Hematopoietic multipotent progenitor cell treated with erythropoietin and hydrocortisone succinate and interleukin-3 and kit ligand, for 4 days (in vitro differentiated cells): Measurements from ENCODE around the gene PCP4.

ENCODE experiments used
- DNase-seq: peaks from one replicate; pipeline ENCODE4 v3.0.0-alpha.2; 2015

PCP4 gene

DNA sequence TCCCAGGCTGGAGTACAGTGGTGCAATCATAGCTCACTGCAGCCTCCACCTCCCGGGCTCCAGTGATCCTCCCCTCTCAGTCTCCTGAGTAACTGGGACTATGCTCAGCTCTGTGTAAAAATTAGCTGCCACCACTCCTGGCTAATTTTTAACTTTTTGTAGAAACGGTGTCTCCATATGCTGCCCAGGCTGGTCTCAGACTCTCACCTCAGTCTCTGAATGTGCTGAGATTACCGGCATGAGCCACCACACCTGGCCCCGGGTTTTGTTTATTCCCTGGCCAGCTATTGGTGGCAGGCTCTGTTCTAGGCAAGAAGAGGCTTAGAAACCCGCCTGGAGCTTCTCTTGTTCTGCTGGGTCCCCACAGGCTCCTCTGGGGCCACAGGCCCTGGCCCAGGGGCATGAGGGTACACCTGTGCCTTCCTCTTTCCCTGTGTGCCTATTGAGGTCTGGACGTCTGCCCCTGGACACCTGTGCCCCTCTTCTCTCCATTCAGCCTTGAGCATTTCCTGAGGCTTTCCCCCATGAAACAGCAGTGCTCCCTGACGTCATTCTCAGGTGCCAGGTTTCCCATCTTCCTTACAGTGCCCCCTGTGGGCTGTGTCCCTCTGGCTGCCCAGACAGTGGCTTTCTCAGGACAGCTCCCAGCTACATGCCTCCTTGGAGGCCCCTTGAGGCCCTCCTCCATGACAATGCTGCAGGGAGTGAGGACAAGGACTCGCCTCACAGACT is 57.5 kb downstream of the PCP4 start:
- DNase-seq = no peak

DNA sequence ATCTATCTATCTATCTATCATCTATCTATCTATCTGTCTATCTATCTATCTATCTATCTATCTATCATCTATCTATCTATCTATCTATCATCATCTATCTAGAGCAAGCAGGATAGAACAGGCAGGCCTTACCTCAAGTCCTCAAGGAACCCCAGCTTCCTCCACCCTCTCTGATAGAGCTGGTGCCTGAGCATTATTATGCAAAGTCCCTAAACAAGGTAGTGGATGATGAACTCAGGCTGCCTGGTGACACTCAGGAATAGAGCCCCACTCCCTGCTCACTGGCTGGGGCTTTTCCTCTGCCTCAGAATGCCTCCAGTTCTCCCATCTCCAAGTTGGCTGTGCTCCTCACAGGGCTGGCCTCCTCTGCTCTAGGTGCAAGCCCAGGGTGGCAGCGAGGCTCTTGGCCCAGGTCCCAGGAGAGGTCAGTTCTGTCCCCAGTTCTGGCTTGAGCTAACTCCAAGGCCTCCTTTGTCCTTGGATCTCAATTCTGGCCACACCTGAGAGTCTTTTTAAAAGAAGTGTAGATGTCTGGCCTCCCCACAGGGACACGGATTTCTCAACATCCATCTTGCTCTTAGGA is 60.2 kb downstream of the PCP4 start:
- DNase-seq = no peak

DNA sequence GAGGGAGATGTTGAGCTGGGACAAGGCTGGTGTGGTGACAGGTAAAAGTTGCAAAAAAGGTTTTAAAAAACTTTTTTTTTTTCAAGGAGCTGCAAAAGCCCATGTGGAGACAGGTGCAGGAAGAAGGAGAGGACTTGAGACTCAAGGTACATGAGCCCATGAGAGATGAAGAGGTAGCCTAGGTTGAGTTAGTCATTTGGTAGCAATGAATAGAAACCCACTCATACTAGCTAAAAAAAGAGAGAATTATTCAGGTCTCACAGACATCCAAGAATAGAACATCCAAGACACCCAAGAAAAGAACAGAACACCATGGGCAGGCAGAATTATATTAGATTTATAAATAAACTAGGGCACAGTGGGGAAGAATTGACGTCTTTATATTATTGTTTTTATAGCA is 65.1 kb downstream of the PCP4 start:
- DNase-seq = no peak

DNA sequence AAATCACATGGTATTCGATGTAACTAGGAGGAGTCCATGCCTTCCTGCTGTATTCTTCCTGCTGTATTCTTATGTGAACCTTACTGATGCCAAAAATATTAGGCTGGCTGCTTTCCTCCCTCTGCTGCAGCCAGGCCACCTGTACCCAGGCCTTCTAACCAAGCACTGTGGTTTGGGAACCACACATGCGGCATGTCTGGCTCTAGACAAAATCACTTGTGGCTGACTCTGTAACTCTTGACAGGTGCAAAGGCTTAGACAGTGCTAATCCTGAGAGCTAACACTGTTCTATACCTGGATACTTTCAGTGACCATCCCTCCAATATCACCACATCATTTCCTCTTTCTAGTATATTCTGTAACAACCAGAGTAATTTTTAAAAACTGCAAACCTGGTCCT is 67.7 kb downstream of the PCP4 start:
- no peak for DNase-seq

DNA sequence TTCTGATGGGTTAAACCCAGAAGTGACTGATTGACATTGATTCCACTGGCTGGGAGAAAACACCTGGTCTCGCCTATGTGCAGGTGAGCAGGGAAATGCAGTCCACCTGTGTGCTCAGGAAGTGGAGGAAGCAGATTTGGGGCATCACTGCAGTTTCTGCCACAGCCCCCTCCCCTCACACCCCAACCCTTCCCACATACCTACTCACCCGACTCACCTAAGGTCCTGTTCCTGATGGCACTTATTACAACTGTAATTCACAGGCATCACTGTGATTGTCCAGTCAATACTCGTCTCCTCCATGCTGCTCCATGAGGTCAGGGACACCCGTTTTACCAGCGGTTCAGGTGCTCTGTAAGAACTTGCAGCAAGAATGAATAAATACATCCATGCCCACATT is 68.5 kb downstream of the PCP4 start:
- DNase-seq = no peak

DNA sequence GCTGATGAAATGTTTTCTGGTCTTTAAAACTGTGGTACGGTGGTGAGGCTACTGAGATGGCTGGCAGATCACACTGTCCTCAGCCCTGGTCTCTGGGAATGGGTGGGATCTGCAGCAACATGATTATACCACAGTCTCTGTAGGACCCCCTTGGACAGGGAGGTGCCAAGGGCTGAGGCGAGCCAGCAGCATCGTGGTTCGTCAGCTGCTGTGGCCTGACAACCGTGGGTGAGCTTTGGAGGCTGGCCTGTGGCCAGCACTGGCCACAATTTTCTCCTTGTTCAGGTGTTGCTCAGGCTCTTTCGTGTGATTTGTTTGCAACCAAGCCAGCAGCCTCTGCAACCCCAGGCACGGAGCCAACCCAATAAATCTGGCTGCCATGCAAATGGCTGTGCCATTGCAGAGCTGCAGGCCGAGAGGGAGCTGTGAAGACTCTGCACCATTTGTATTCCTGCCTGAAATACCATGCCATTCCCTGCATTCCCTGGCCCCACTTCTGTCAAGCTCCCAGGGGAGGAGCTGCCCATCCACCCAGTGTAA is 70.9 kb downstream of the PCP4 start:
- no peak for DNase-seq

DNA sequence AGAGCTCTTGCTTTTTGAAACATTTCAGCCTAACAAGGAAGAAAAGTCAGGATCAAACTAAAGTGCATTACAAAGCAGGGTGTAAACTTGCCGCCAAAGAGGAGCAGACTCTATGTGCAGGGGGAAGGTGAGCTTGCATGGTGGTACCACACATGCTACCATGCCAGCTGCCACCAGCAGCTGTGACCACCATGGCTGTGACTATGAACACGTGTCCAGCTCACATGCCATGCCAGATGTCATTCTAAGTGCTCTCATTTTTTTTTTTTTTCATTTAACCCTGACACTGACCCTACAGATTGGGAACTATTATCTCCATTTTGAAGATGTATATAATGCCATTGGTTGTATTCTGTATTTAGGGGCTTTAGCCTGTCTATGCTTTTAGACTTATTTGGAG is 79.0 kb downstream of the PCP4 start:
- no peak for DNase-seq

DNA sequence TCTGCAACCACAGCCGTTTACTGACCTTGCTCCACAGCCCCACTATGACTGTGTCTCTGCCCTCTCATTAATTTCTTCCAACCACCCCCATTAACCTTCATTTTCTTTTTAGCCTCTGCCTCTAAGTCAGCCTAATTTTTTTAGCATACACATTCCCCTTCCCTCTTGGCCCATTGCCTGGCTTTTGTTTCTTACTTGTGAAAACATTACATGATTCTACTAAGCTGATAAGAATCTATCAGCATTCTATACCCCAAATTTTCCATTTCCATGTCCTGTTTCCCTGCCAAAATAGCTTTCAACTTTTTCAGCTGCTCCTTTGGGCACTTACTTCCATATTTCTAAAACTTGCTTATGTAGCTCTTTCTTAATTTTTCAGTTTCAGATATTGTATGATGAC is 79.8 kb downstream of the PCP4 start:
- DNase-seq = no peak

DNA sequence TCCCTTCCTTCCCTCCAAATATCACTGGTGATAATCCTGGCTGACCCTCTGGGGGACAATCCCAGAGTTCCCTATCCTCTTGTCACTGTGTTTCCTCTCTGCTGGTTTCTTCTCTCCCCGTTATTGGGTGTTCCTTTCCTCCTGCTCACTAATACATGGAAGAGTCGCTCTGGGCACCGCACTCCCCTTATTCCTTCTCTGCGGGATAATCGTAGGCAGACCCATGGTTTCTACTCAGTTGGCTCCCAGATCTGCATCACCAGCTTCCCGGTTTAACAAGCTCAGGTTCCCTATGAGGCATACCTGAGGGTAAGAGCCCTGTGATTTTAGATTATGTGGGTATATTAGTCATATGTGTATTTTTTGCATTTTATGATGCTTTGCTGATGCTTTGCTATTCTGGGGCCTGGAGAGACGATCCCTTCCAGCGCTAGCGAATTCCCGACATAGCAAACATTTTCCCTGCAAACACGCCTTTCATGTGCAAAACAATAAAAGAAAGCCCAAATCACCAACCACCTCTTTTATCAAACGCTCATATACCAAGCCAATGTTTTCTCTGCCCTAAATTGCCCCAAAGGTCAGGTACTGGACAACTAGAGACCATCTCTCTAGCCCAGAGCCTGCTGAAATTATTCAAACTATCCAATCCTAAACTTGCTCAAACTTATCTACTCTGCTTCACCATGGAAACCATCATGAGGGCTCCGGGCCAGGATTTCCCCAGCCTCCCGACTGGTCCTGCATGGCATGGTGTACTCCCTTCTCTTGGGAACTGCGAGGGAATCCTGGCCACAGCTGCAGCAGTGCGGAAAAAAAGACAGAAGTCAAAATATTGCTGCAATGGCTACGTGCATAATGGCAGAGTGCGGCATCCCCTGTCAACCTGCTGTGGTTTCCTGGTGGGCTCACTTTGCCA is 84.2 kb downstream of the PCP4 start:
- DNase-seq = no peak

DNA sequence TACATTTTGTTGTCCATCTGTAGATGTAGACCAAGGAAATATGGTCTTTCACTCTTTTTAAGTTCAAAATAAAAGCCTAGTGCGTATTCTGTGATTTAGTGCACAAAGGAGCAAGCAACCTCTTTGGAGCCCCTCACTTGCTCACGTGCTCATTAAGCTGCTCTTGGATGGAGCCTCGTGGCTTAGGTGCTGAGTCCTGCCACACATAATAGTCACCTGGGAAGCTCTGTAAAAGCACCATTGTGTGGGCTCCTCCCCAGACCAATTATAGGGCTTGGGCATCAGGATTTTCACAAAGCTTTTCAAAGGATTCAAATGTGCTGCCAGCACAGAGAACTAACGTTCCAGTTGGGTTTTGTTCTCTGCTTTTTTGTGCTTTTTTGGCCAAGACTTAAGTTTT is 85.0 kb downstream of the PCP4 start:
- DNase-seq = no peak

DNA sequence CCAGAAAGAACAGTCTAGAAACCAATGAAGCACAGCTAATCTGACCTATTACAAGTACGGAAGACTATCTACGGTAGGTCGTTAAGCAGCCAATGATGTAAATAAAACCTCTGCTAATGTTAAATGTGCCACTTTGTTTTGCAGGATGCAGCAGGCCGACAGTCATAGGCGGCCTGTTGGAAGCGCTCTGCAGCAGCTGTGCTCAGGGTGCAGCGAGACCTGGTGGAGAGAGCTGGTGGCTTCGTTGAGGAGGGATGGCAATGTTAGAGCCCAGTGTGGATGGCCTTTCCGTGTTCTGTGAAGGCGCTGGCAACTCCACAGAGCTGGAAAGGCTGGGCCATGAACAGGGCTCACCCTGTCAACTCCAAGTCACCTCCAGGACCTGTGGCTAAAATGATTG is 87.3 kb downstream of the PCP4 start:
- no peak for DNase-seq

DNA sequence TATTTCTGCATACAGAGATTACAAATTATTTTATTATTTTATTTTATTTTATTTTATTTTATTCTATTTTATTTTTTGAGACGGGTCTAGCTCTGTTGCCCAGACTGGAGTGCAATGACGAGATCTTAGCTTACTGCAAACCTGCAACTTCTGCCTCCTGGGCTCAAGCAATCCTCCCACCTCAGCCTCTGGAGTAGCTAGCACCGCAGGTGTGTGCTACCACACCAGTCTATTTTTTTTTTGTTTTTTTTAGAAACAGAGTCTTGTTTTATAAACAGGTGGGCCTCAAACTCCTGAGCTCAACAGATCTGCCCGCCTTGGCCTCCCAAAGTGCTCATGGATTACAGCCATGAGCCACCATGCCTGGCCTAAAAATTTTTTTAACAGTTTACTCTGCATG is 88.1 kb downstream of the PCP4 start:
- DNase-seq = no peak

DNA sequence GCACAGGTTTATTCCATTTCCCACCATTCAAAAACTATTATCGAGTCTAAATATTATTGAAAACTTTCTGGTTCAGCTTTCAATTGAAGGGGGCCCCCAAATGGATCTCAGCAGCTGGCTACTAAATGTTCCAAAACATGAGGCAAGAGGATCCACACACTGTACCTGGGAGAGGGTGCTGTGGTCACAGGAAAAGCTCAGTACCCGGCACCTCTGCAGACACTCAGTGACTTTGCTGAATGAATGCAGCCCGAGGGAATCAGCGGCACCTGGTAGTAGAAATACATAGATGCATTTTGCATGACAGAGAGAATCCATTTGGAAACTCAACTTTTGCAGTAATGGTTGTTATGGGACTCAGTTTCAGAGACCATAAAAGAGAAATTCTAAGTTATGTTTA is 89.3 kb downstream of the PCP4 start:
- no peak for DNase-seq

DNA sequence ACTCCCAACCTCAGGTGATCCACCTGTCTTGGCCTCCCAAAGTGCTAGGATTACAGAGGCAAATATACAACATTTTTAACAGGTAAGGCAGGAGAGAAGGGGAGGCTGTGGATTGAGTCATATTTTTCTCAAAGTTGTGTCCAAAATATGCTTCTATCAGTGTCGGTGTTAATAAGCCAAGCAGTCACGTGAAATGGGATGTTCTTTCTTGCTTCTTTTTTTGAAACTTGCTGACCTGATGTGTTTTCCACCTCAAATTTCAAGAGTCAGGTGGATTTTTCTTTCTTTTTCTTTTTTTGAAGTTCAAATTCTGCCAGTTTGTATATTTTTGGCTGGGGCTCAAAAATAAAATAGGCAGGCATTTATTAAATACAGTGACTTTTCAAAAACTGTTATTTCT is 91.5 kb downstream of the PCP4 start:
- DNase-seq = no peak

DNA sequence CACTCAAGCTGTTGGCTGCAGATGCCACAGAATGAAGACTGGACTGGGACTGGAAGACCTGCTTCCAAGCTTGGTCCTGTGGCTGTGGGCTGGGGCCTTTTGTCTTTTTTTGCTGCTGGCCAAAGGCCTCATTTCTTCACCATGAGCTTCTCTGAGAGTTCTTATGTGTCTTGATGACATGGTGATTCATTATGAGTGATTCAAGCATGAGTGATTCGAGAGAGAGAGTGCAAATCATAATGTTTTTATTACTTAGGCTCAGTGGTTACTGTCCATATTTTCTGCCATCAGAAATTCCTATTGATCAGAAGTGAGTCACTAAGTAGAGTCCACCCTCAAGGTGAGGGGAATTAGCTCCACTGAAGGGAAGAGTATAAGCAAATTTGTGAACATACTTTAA is 94.0 kb downstream of the PCP4 start:
- DNase-seq = no peak

DNA sequence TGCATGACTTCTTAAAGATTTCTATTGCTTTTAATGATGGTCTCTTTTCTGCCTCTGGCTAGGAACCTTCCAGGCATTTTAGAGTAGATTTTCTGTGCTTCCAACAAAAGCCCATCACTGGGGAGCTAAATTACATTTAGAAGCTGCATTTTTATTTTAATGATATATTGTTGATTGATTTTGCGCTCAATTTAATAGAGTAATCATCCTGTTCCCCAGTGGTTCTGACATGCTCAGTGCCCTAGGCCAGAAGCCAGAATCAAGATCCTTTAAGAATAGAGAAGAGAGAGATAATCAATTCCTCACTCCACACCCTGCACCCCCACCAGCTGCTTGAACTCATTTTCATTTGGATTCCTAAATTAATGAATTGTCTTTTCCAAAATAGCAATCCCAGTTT is 97.8 kb downstream of the PCP4 start:
- DNase-seq = no peak

DNA sequence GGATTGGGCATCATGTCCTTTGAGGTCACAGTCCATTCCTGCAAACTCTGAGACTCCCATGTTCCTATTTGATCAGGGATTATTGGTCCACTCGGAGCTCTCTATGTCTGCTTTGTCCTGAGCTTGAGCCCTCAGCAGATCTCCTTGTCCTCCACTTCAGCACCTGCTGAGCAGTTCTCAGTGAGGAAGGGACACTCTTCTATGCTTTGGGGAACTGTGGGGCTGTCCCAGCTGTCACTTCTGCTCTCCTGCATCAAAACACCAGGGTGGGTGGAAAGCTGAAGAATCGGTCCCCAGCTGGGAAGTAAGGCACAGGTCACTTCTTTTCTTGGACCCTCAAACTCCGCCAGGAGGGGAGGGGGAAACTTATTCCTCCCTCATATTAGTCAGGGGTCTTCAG is 99.5 kb downstream of the PCP4 start:
- no peak for DNase-seq

DNA sequence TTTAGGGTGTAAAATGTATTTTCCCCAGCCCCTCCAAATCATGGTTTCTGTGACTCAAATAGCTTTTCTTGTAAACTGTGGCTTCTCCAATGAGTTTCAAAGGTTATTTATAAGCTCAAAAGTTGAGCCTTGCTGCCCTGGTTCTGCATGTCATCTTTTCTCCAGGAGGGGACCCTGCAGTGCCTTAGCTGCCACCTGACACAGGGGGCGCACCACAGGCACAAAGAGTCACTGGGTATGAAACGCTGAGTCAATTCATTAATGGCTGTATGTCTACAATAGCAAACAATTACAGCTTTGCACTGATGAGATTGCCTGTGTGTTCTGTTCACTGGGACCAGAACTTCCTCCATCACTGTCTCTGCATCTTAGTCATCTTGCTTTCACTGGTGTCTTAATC is 100.8 kb downstream of the PCP4 start:
- DNase-seq = no peak

DNA sequence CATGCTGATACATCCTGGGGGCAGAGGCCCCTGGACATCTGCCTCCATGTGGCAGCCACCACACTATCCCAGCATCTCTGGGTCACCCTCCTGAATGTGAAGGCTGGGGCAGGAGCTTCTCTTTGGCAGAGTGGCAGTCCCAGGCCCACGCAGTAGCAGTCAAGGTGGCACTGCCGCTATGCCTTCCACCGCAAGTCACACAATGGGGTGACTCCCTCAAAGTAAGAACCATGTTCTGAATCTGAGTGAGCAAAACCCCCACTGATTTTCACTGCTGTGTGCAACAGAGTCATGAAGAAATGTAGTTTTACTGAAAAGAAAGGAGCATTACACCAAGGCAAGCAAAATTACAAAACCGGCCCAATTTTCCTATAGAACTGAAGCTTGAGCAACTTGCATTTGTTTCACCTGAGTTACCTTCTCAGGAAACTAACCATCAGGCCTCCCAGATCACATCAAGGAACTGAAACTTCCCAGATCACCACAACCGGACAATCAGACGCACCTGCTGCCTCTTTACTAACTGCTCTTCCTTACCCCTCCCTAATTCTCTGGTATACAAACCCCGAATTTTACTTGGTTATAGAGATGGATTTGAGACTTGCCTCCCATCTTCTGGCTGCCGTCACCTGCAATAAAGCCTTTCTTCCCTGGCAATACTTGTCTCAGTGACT is 102.6 kb downstream of the PCP4 start:
- DNase-seq = no peak

DNA sequence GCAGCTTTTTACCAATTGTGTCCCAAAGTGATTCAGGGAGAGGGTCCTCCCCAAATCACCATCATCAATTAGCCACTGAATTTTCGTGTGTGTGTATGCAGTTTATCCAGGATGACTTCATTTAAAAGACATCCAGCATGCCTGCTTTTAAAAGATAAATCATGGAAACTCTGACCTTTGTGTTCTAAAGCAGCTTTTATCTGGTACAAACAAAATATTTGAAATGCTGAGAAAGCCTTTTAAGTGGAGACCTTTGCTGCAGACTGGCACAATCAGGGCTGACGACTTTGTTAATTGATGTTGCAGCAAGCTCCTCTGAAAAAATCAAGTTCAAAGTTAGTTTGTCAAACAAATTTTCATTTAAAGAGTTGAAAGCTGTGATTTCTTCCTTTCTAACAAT is 104.7 kb downstream of the PCP4 start:
- no peak for DNase-seq

DNA sequence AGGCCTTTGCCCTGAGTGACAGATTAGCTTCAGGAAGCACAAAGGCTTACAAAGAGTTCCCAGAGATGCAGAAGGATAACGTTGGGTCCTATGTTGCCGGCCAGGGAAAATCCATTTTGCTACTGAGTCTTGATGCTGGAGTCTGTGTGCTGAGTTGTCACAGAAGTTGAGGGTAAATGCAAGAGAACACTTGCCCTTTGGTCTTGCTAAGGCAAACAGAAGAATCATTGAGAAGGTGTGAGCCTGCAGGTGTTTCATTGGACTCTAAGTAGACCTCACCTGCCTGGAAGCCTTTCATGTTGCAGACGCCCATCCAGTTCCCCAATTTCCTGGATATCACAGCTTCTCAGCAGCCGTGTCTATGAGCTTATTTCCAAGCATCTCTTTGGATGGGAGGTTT is 105.2 kb downstream of the PCP4 start:
- no peak for DNase-seq

DNA sequence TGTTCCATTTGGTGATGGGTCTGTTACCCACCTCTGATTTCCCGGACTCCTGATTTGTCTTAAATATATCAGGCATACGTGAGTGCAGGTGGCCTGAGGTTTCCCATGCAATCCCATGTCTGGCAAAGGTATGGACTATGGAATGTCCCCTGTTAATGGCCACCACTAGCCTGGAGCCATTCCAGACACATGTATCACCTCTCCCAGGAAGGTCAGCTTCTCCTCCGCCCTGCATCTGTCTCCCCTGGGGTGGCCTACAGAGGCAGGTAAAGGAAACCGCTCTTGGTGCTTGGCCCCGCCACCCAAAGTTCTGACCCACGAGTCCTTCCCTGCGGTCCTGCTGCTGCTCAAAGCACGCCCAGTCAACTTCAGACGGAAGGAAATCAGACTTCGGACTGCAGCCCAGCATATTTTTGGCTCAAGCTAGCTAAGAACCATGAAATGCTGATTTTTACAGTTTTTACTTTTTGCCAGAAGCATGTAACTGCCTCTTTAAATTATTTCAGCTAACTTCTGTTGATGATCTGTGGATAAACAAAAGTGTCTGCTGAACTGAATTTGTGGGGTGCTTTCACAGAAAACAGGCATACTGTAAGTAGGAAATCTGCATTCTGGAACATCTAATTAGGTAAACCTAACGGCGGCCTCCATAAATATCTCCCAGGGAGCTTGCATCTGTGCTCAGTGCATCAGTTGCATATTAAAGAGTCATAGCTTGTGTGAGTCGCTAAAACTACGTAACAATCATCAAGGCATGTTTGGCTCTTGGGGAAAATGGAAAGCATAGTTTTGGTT is 105.9 kb downstream of the PCP4 start:
- DNase-seq = no peak
